ENCODE measurements around the gene MICAL3. TPM values are rescaled to one million over a fixed set of nuclear protein-coding genes. Genes with fewer than 3 reads are reported as not detected.

The MICAL3 gene
- total and polyA plus RNA-seq, 9 of the 15 experiments (the other 6 are each of a cell fraction or from before 2014, with no cell fraction given), result 0.53 to 32.1 (median 12.3) TPM

- no peak for TF ChIP-seq SAP30 (IDR thresholded peaks at IDR 0.05; ENCODE audit: borderline replicate concordance, insufficient read depth, low read depth, low read length, poor library complexity, severe bottlenecking)
- TF ChIP-seq ZBTB33 (CRISPR knock-in tag; IDR thresholded peaks at IDR 0.05), result no peak
- TF ChIP-seq CREM (IDR thresholded peaks at IDR 0.05; ENCODE audit: low read depth), result peak; percentile 26; the same call in 1 of the 2 replicates
- TF ChIP-seq HMG20A (CRISPR knock-in tag; conservative IDR thresholded peaks at IDR 0.05), result no peak
- TF ChIP-seq CREB1 (IDR thresholded peaks at IDR 0.05), result no peak
- 0 out of 2 replicates have a peak, but pooled peaks have one; percentile 53 for TF ChIP-seq CREB1 (CRISPR knock-in tag; IDR thresholded peaks at IDR 0.05)
- no peak for TF ChIP-seq FIP1L1 (IDR thresholded peaks at IDR 0.05; ENCODE audit: low read depth, low read length, poor library complexity, severe bottlenecking)
- no peak for TF ChIP-seq ZNF143 (CRISPR knock-in tag; IDR thresholded peaks at IDR 0.05)
- no peak for TF ChIP-seq ZNF165 (CRISPR knock-in tag; IDR thresholded peaks at IDR 0.05; ENCODE audit: borderline replicate concordance)
- TF ChIP-seq TFAM (CRISPR knock-in tag; conservative IDR thresholded peaks at IDR 0.05), result no peak
- TF ChIP-seq ZBTB34 (CRISPR knock-in tag; IDR thresholded peaks at IDR 0.05), result no peak
- TF ChIP-seq ZNF134 (CRISPR knock-in tag; conservative IDR thresholded peaks at IDR 0.05), result no peak
- peak; percentile 91 for TF ChIP-seq USF2 (CRISPR knock-in tag; IDR thresholded peaks at IDR 0.05)
- no peak for TF ChIP-seq ZC3H8 (IDR thresholded peaks at IDR 0.05)
- no peak for TF ChIP-seq ELF1 (tag; IDR thresholded peaks at IDR 0.05)
- TF ChIP-seq NR4A1 (CRISPR knock-in tag; IDR thresholded peaks at IDR 0.05), result no peak
- TF ChIP-seq NR4A1 (tag; IDR thresholded peaks at IDR 0.05), result no peak
- no peak for TF ChIP-seq POU5F1 (IDR thresholded peaks at IDR 0.05; ENCODE audit: borderline replicate concordance, low read depth, low read length, partially characterized antibody)
- TF ChIP-seq ZNF431 (CRISPR knock-in tag; IDR thresholded peaks at IDR 0.05), result no peak
- no peak for TF ChIP-seq EWSR1 (IDR thresholded peaks at IDR 0.05; ENCODE audit: borderline replicate concordance, low read depth, partially characterized antibody)
- no peak for TF ChIP-seq MECOM (CRISPR knock-in tag; IDR thresholded peaks at IDR 0.05)
- no peak for TF ChIP-seq SMARCC2 (IDR thresholded peaks at IDR 0.05; ENCODE audit: low read depth)
- TF ChIP-seq IRF9 (tag; IDR thresholded peaks at IDR 0.05), result no peak
- no peak for TF ChIP-seq ZFP30 (CRISPR knock-in tag; IDR thresholded peaks at IDR 0.05; ENCODE audit: borderline replicate concordance)
- TF ChIP-seq CC2D1A (IDR thresholded peaks at IDR 0.05), result no peak
These were observed 24.1 kb upstream of the MICAL3 start (continued) for GRCh38 chr22:18048441-18048898.

All from K562 (cell line).